HCT116 (cell line): ENCODE measurements around the gene DMKN. TPM values are rescaled to one million over a fixed set of nuclear protein-coding genes. Genes with fewer than 3 reads are reported as not detected.

Experiments used
- ATAC-seq: fragments of 200-7000 bp; cut with Tn5 transposase; 2 replicates; pipeline ENCODE4 v1.9.1; 2020; ENCODE audit warnings: mild to moderate bottlenecking, moderate library complexity
- BruUV-seq: library from RNA; stranded (reverse); fragments of 400-500 nt; replicated peaks from 2 replicates; lab custom pipeline; 2021; lab: Mats Ljungman, UMichigan
- CTCF ChIA-PET: fragments of 300-600 bp; sonication (Branson Sonifier 250); formaldehyde crosslinking; loops from one replicate; lab custom pipeline; 2021; ENCODE audit warnings: antibody characterized with exemption; lab: Charles Lee
- POLR2A ChIA-PET: fragments of 300-600, 350-600 bp; sonication (Branson Sonifier 250); formaldehyde crosslinking; loops from one replicate; lab custom pipeline; 2021; ENCODE audit warnings: antibody characterized with exemption; lab: Charles Lee
- RAD21 ChIA-PET, 2 experiments: fragments of 300-600 bp; sonication (Branson Sonifier 250); formaldehyde crosslinking; loops; one replicate each; lab custom pipeline; 2023; ENCODE audit warnings: low total read pairs in 2 of 2; ENCODE audit not compliant: uncharacterized antibody in 2 of 2, unreplicated experiment in 2 of 2, low non-redundant PET in 1 of 2; lab: Charles Lee
- DNase-seq: peaks from one replicate; pipeline ENCODE4 v3.0.0-alpha.2; 2010; ENCODE audit warnings: low read depth, low spot score
- H2AFZ ChIP-seq: fragments of 200-600 bp; shearing (Covaris generic), sonication (generic); 2 replicates; pipeline ENCODE4 v1.6.1; 2017; ENCODE audit warnings: low read depth, mixed run types, mixed read lengths, antibody characterized with exemption, low read length; ENCODE audit not compliant: poor library complexity, severe bottlenecking
- H3K27ac ChIP-seq: 2 replicates; pipeline ENCODE4 v1.5.1; 2012; ENCODE audit warnings: low read depth, low read length
- H3K27me3 ChIP-seq: fragments of 200-600 bp; sonication (generic); 2 replicates; pipeline ENCODE4 v1.6.1; 2016; ENCODE audit warnings: mixed run types, low read length, mixed read lengths; ENCODE audit not compliant: insufficient read depth
- H3K36me3 ChIP-seq, 2 experiments: fragments of 200-500 bp in 1 of 2; fragments of 200-600 bp in 1 of 2; sonication (Bioruptor generic) in 1 of 2; sonication (generic) in 1 of 2; 2 replicates each; pipeline versions ENCODE4 v1.5.1 to v1.6.1; 2014 to 2016; ENCODE audit warnings: low read length in 2 of 2, inconsistent platforms in 1 of 2, mixed read lengths in 1 of 2, mixed run types in 1 of 2; ENCODE audit not compliant: insufficient read depth in 2 of 2, control insufficient read depth in 1 of 2
- H3K4me1 ChIP-seq, 2 experiments: fragments of 200-600 bp in 1 of 2; sonication (generic) in 1 of 2; 2 replicates each; pipeline versions ENCODE4 v1.5.1 to v1.6.1; 2012 to 2017; ENCODE audit warnings: low read length in 2 of 2, inconsistent platforms in 1 of 2, mild to moderate bottlenecking in 1 of 2, mixed read lengths in 1 of 2, mixed run types in 1 of 2, moderate library complexity in 1 of 2; ENCODE audit not compliant: insufficient read depth in 2 of 2, control insufficient read depth in 1 of 2
- H3K4me2 ChIP-seq: fragments of 200-600 bp; sonication (generic); 2 replicates; pipeline ENCODE4 v1.6.1; 2017; ENCODE audit warnings: mixed run types, low read length, mixed read lengths
- H3K4me3 ChIP-seq, 2 experiments: fragments of 200-600 bp in 1 of 2; sonication (generic) in 1 of 2; replicated peaks in 1 of 2; 2 replicates each; pipeline ENCODE4 v1.5.1; 2011 to 2016; ENCODE audit warnings: low read length in 2 of 2, control low read depth in 1 of 2, low read depth in 1 of 2, mild to moderate bottlenecking in 1 of 2, mixed read lengths in 1 of 2, mixed run types in 1 of 2
- H3K79me2 ChIP-seq: fragments of 200-600 bp; sonication (generic); 2 replicates; pipeline ENCODE4 v1.6.1; 2017; ENCODE audit warnings: mild to moderate bottlenecking, mixed run types, low read length, moderate library complexity, mixed read lengths; ENCODE audit not compliant: insufficient read depth
- H3K9ac ChIP-seq: fragments of 200-600 bp; sonication (generic); 2 replicates; pipeline ENCODE4 v1.6.1; 2016; ENCODE audit warnings: low read length, mixed read lengths
- H3K9me2 ChIP-seq: fragments of 200-600 bp; sonication (generic), shearing (Covaris generic); 2 replicates; pipeline ENCODE4 v1.6.1; 2017; ENCODE audit warnings: mixed run types, mild to moderate bottlenecking, moderate library complexity; ENCODE audit not compliant: insufficient read depth
- H3K9me3 ChIP-seq, 2 experiments: fragments of 200-500 bp in 1 of 2; fragments of 200-600 bp in 1 of 2; sonication (Bioruptor generic) in 1 of 2; sonication (generic) in 1 of 2; 2 replicates each; pipeline ENCODE4 v1.6.1; 2014 to 2017; ENCODE audit warnings: low read length in 2 of 2, mixed read lengths in 2 of 2, inconsistent platforms in 1 of 2, low read depth in 1 of 2, mild to moderate bottlenecking in 1 of 2, mixed run types in 1 of 2, moderate library complexity in 1 of 2; ENCODE audit not compliant: control insufficient read depth in 1 of 2, insufficient read depth in 1 of 2
- H4K20me1 ChIP-seq: fragments of 200-600 bp; sonication (generic), shearing (Covaris generic); 2 replicates; pipeline ENCODE4 v1.6.1; 2017; ENCODE audit warnings: mixed run types, mild to moderate bottlenecking, moderate library complexity; ENCODE audit not compliant: insufficient read depth
- CEBPB ChIP-seq: IDR thresholded peaks from 2 replicates; pipeline ENCODE4 v1.6.1; 2012; ENCODE audit warnings: low read depth
- EGR1 ChIP-seq: IDR thresholded peaks from 2 replicates; pipeline ENCODE4 v1.6.1; 2012; ENCODE audit warnings: low read depth
- ELF1 ChIP-seq: IDR thresholded peaks from 2 replicates; pipeline ENCODE4 v1.6.1; 2012; ENCODE audit warnings: low read depth, borderline replicate concordance
- EZH2phosphoT487 ChIP-seq: fragments of 200-600 bp; IDR thresholded peaks from 2 replicates; pipeline ENCODE4 v1.6.1; 2018; ENCODE audit warnings: antibody characterized with exemption, borderline replicate concordance
- FOSL1 ChIP-seq: IDR thresholded peaks from 2 replicates; pipeline ENCODE4 v1.6.1; 2012; ENCODE audit warnings: low read depth
- JUND ChIP-seq: IDR thresholded peaks from 2 replicates; pipeline ENCODE4 v1.6.1; 2012
- POLR2A ChIP-seq: IDR thresholded peaks from 2 replicates; pipeline ENCODE4 v1.7.0; 2011; ENCODE audit warnings: borderline replicate concordance; ENCODE audit not compliant: insufficient read depth, insufficient read length; ENCODE audit errors: extremely low read depth
- RAD21 ChIP-seq: IDR thresholded peaks from 2 replicates; pipeline ENCODE4 v1.6.1; 2012; ENCODE audit warnings: low read depth, mild to moderate bottlenecking
- TCF7L2 ChIP-seq: IDR thresholded peaks from 2 replicates; pipeline ENCODE4 v1.7.0; 2011; ENCODE audit warnings: borderline replicate concordance, inconsistent platforms; ENCODE audit not compliant: insufficient read depth, insufficient read length; ENCODE audit errors: extremely low read depth
- intact Hi-C: fragments of 100-400 bp; cut with micrococcal nuclease; formaldehyde crosslinking; loops from 2 replicates; pipeline ENCODE4 v1.10.0; 2022
- total RNA-seq: library from RNA; stranded (reverse); gene quantifications from one replicate; pipeline ENCODE4 v1.2.1, GENCODE V29; 2021; ENCODE audit not compliant: unreplicated experiment
- TF ChIP-seq, protein P1 (sequence below): IDR thresholded peaks from 2 replicates; pipeline ENCODE4 v1.6.1; 2012; ENCODE audit warnings: low read depth

Gene DMKN
- total RNA-seq, 1 experiment from 2014 or later: 246 TPM

DNA sequence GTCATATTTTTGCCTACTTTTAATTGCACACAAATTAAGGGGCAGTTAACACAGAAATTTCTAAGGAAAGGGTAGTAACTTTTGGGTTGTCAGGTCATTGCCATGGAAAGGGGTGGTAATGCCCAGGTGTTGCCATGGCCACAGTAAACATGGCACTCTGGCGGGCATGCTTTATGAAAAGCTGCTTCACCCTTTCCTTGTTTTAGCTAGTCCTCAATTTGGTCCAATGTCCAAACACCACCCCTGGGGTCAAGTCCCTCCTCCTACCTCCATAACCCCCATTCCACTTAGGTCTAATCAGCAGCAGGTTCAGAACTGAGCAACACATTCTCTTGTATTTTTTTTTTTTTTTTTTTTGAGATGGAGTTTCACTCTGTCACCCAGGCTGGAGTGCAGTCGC lies 58.8 kb downstream of the DMKN start:
- Histone ChIP-seq H4K20me1 (no peaks in the 10 kb centered on the region), H2AFZ (no peak overlapping the region), H3K9ac (no peak overlapping the region), H3K36me3 (no peaks in the 10 kb centered on the region), H3K4me2 (no peak overlapping the region), H3K9me3 (no peaks in the 10 kb centered on the region), H3K9me2 (no peaks in the 10 kb centered on the region), H3K27ac (no peak overlapping the region), H3K79me2 (no peaks in the 10 kb centered on the region), H3K4me3 (no peak overlapping the region), H3K27me3 (peaks cover 20% of the 10 kb centered on the region), H3K4me1 (no peaks in the 10 kb centered on the region)
- BruUV-seq: no TSS peak
- CTCF ChIA-PET: no interaction called here
- intact Hi-C loops: no loop called here
- RAD21 ChIA-PET: no interaction called here
- ATAC-seq (no peak), DNase-seq (no peak)
- POLR2A ChIA-PET: no interaction called here
- TF ChIP-seq FOSL1 (no peak), EGR1 (no peak), CEBPB (no peak), RAD21 (no peak), EZH2phosphoT487 (no peak), TCF7L2 (no peak), JUND (no peak), ELF1 (no peak), POLR2A (no peak)
- TF ChIP-seq, protein P1, sequence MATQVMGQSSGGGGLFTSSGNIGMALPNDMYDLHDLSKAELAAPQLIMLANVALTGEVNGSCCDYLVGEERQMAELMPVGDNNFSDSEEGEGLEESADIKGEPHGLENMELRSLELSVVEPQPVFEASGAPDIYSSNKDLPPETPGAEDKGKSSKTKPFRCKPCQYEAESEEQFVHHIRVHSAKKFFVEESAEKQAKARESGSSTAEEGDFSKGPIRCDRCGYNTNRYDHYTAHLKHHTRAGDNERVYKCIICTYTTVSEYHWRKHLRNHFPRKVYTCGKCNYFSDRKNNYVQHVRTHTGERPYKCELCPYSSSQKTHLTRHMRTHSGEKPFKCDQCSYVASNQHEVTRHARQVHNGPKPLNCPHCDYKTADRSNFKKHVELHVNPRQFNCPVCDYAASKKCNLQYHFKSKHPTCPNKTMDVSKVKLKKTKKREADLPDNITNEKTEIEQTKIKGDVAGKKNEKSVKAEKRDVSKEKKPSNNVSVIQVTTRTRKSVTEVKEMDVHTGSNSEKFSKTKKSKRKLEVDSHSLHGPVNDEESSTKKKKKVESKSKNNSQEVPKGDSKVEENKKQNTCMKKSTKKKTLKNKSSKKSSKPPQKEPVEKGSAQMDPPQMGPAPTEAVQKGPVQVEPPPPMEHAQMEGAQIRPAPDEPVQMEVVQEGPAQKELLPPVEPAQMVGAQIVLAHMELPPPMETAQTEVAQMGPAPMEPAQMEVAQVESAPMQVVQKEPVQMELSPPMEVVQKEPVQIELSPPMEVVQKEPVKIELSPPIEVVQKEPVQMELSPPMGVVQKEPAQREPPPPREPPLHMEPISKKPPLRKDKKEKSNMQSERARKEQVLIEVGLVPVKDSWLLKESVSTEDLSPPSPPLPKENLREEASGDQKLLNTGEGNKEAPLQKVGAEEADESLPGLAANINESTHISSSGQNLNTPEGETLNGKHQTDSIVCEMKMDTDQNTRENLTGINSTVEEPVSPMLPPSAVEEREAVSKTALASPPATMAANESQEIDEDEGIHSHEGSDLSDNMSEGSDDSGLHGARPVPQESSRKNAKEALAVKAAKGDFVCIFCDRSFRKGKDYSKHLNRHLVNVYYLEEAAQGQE: no peak
